Measurements from ENCODE around the gene ASCC2. TPM values are rescaled to one million over a fixed set of nuclear protein-coding genes. Genes with fewer than 3 reads are reported as not detected.

ASCC2 gene
- total and polyA plus RNA-seq, 2 of the 4 experiments (the other 2 are of a cell fraction) = 40.0 to 62.2 TPM

DNA sequence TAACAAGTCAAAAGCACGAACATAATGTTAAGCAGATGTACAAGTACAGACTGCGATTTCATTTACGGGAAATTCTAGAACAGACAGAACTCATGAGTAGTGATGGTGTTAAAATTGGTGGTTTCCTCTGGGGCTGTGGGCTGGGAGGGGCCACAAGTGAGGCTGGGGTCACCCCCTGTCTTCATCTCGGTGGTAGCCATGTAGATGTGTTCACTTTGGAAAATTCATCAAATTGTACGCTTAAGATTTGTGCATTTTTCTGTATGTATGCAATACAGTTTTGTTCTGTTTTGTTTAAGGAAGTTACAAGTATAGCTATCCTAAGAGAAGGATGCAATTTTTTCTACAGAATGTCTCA, 504 bp upstream of the ASCC2 start:
- H3K9me1 ChIP-seq (ENCODE audit: insufficient read depth, low read length) = peaks cover 6% of the 10 kb centered on the region
- ChIA-PET POLR2A (ENCODE audit: unreplicated experiment) (no interaction called here), CTCF (no interaction called here)
- TF ChIP-seq RFX5 (IDR thresholded peaks at IDR 0.05; ENCODE audit: low read depth, low read length) (no peak), POLR2A (IDR thresholded peaks at IDR 0.05; ENCODE audit: low read depth, low read length) (no peak), NFE2L2 (IDR thresholded peaks at IDR 0.05; ENCODE audit: low read depth, low read length) (no peak), RCOR1 (IDR thresholded peaks at IDR 0.05; ENCODE audit: insufficient replicate concordance, low read length) (no peak), MXI1 (IDR thresholded peaks at IDR 0.05; ENCODE audit: borderline replicate concordance, low read depth, low read length) (no peak), MAZ (IDR thresholded peaks at IDR 0.05; ENCODE audit: borderline replicate concordance, low read depth, low read length) (no peak), MAFK (IDR thresholded peaks at IDR 0.05; ENCODE audit: low read depth, low read length) (no peak), BHLHE40 (IDR thresholded peaks at IDR 0.05; ENCODE audit: low read depth, low read length) (no peak), SMC3 (IDR thresholded peaks at IDR 0.05; ENCODE audit: low read depth, low read length) (no peak)
- TF ChIP-seq, protein P1, sequence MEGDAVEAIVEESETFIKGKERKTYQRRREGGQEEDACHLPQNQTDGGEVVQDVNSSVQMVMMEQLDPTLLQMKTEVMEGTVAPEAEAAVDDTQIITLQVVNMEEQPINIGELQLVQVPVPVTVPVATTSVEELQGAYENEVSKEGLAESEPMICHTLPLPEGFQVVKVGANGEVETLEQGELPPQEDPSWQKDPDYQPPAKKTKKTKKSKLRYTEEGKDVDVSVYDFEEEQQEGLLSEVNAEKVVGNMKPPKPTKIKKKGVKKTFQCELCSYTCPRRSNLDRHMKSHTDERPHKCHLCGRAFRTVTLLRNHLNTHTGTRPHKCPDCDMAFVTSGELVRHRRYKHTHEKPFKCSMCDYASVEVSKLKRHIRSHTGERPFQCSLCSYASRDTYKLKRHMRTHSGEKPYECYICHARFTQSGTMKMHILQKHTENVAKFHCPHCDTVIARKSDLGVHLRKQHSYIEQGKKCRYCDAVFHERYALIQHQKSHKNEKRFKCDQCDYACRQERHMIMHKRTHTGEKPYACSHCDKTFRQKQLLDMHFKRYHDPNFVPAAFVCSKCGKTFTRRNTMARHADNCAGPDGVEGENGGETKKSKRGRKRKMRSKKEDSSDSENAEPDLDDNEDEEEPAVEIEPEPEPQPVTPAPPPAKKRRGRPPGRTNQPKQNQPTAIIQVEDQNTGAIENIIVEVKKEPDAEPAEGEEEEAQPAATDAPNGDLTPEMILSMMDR (conservative IDR thresholded peaks at IDR 0.05; ENCODE audit: low read depth, low read length) = no peak
- H3K9me3 ChIP-seq (ENCODE audit: control insufficient read depth, insufficient read depth, low read length) = no peaks in the 10 kb centered on the region
- H2AK5ac ChIP-seq (ENCODE audit: low read depth, low read length) = peak overlapping the region; percentile 62; the same call in 1 of the 2 replicates
- H2BK20ac ChIP-seq (ENCODE audit: low read depth, low read length) = peak overlapping the region; percentile 12; the same call in 1 of the 2 replicates
- H3K4me2 ChIP-seq (ENCODE audit: low read depth, low read length) = peak overlapping the region; percentile 68
- H4K20me1 ChIP-seq (ENCODE audit: insufficient read depth, low read length) = peaks cover 2% of the 10 kb centered on the region; the same call in 1 of the 2 replicates
- peak overlapping the region; percentile 62 for H3K14ac ChIP-seq (replicated peaks; ENCODE audit: low read depth, low read length)
- H3K4ac ChIP-seq (ENCODE audit: low read depth, low read length) = peak overlapping the region; percentile 85
- H2BK5ac ChIP-seq (ENCODE audit: low read depth, low read length, poor library complexity, severe bottlenecking) = peak overlapping the region; percentile 66
- H2BK120ac ChIP-seq (ENCODE audit: low read depth, low read length) = peak overlapping the region; percentile 71
- H3K18ac ChIP-seq (ENCODE audit: low read depth, low read length) = peak overlapping the region; percentile 17
- peak overlapping the region; percentile 10; the same call in 1 of the 2 replicates for H3K23ac ChIP-seq (ENCODE audit: low read depth, low read length)
- H3K27ac ChIP-seq (ENCODE audit: insufficient read depth, low read length) = peak overlapping the region; percentile 30
- H2BK15ac ChIP-seq (ENCODE audit: low read depth, low read length) = peak overlapping the region; percentile 45; the same call in 2 of the 3 replicates
- H3K56ac ChIP-seq (ENCODE audit: extremely low read depth, insufficient read depth, low read length) = peak overlapping the region; percentile 70; the same call in 1 of the 2 replicates
- H3K4me1 ChIP-seq (ENCODE audit: control insufficient read depth, insufficient read depth, low read length) = 0 out of 2 replicates have a peak, but pooled peaks cover 4% of the 10 kb centered on the region
- peak overlapping the region; percentile 54 for H4K91ac ChIP-seq (ENCODE audit: insufficient read depth, low read depth, low read length)
- no peaks in the 10 kb centered on the region for H3K27me3 ChIP-seq (ENCODE audit: control insufficient read depth, insufficient read depth, low read length)
- H3K9ac ChIP-seq (ENCODE audit: low read depth, low read length) = peak overlapping the region; percentile 35; the same call in 1 of the 2 replicates
- BruUV-seq (replicated peaks) = no TSS peak
- peak overlapping the region; percentile 96 for H2AFZ ChIP-seq (replicated peaks; ENCODE audit: low read length, poor library complexity)
- H4K8ac ChIP-seq (ENCODE audit: low read depth in 2 of 2, low read length in 2 of 2) = peak overlapping the region; percentile 85 to 97
- WGBS, 2 experiments (ENCODE audit: extremely low coverage in 2 of 2, insufficient read length in 1 of 2) = no CpG with 5 or more reads among the region's 5 CpGs
- H3K79me1 ChIP-seq (ENCODE audit: low read depth in 1 of 2, low read length in 2 of 2) = peaks cover 25 to 42% of the 10 kb centered on the region in 2 experiments
- in situ Hi-C loops (cut with MboI; ENCODE audit: low sequenced_read_pairs) = no loop called here
- peaks cover 6% of the 10 kb centered on the region for H3K36me3 ChIP-seq (ENCODE audit: control insufficient read depth, insufficient read depth, low read length)
- H3K4me3 ChIP-seq (ENCODE audit: insufficient read depth, low read depth, low read length) = peak overlapping the region; percentile 45
- no peak for ATAC-seq (ENCODE audit: low read depth)
- DNase-seq = no peak
- H2AK9ac ChIP-seq (replicated peaks; ENCODE audit: low read depth, low read length, poor library complexity) = no peak overlapping the region
- H4K5ac ChIP-seq (ENCODE audit: low read depth, low read length) = peak overlapping the region; percentile 44
- dilution Hi-C loops (cut with HindIII; ENCODE audit: low sequenced_read_pairs, unreplicated experiment) = no loop called here
- intact Hi-C loops (cut with micrococcal nuclease) = loop anchor here (2.0 kb wide), 1 partner anchor 66 kb away; no protein-coding TSS in a partner anchor

Measured in IMR-90 (cell line).